ENCODE results near the gene LYZL2.

DNA sequence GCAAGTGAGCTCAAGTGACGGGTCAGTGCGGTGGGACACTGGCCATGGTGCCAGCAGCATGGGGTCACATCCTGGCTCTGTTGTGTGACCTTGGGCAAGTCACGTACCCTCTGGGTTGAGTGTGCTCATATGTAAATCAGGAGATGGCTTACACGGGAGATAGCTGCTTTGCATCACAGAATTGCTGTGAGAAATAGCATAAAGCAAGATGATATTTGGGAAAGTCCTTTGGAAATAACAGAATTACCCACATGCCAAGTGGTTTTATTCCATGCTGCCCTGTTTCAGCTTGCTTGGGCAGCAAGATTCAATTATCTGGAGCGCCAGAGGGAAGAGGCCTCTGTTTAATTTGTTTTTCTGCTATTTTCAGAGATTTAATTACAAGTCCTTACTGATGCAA, 48.9 kb downstream of the LYZL2 start:
- TF ChIP-seq TAF1 (IDR thresholded peaks at IDR 0.05; ENCODE audit: low read depth, low read length) (no peak), POLR2AphosphoS5 (IDR thresholded peaks at IDR 0.05; ENCODE audit: low read depth, low read length) (no peak)

All from GM12891 (cell line).